ENCODE measurements around the gene ANKRD9. TPM values are rescaled to one million over a fixed set of nuclear protein-coding genes. Genes with fewer than 3 reads are reported as not detected.

Gene ANKRD9
- total and polyA plus RNA-seq, 5 experiments from 2014 or later, result 0.15 to 1.6 (median 0.43) TPM

- H3K27me3 Mint-ChIP-seq, result peaks cover 0 to 3% (median 2%) of the 10 kb centered on the region in 5 donors
- no peaks in the 10 kb centered on the region for H3K9me3 Mint-ChIP-seq
- ATAC-seq (peak; percentile 86 to 91), DNase-seq (peak; percentile 33 to 72 (median 66))
- peaks cover 4 to 6% (median 5%) of the 10 kb centered on the region in 4 donors for H3K4me1 Mint-ChIP-seq
- peak overlapping the region in 5 of 10 donors; percentile 47 to 82 (median 77) for H3K27ac Mint-ChIP-seq
- H3K4me3 Mint-ChIP-seq, result peak overlapping the region; percentile 74 to 88 (median 83)
- POLR2A ChIA-PET, result interaction anchor here (0.8 kb wide), 1 partner anchor 197 kb away, joined by 3 read pairs; the partner anchor contains the start of gene ZNF839
- H3K36me3 Mint-ChIP-seq, result no peaks in the 10 kb centered on the region
These were observed 7.2 kb upstream of the ANKRD9 start for GRCh38 chr14:102516531-102517391.

- Mint-ChIP-seq H3K27me3 (peaks cover 0 to 3% (median 2%) of the 10 kb centered on the region in 5 donors), H3K27ac (no peak overlapping the region), H3K36me3 (no peaks in the 10 kb centered on the region), H3K4me3 (peak overlapping the region in 2 of 10 donors; percentile 12 to 26), H3K9me3 (no peaks in the 10 kb centered on the region), H3K4me1 (peaks cover 8 to 21% (median 17%) of the 10 kb centered on the region in 4 donors)
- ATAC-seq (no peak), DNase-seq (no peak)
- POLR2A ChIA-PET, result interaction anchor here (0.7 kb wide), 1 partner anchor 72 kb away, joined by 6 read pairs; no protein-coding TSS in a partner anchor
These were observed 5.6 kb upstream of the ANKRD9 start for GRCh38 chr14:102514987-102515733.

GRCh38 chr14:102513899-102514772 is 4.6 kb upstream of the ANKRD9 start:
- Mint-ChIP-seq H3K4me3 (no peak overlapping the region), H3K4me1 (peaks cover 8 to 22% (median 18%) of the 10 kb centered on the region in 4 donors), H3K27me3 (peaks cover 0 to 3% (median 2%) of the 10 kb centered on the region in 5 donors), H3K36me3 (no peaks in the 10 kb centered on the region), H3K27ac (no peak overlapping the region), H3K9me3 (no peaks in the 10 kb centered on the region)
- DNase-seq (no peak), ATAC-seq (no peak)
- POLR2A ChIA-PET, result no interaction called here

- Mint-ChIP-seq H3K9me3 (peaks cover 0 to 2% (median 0%) of the 10 kb centered on the region in 9 donors), H3K4me3 (no peak overlapping the region), H3K4me1 (peaks cover 8 to 22% (median 19%) of the 10 kb centered on the region in 4 donors), H3K27me3 (peaks cover 0 to 3% (median 2%) of the 10 kb centered on the region in 5 donors), H3K36me3 (no peaks in the 10 kb centered on the region), H3K27ac (no peak overlapping the region)
- DNase-seq (no peak), ATAC-seq (no peak)
- POLR2A ChIA-PET, result interaction anchor here (0.6 kb wide), 1 partner anchor 200 kb away, joined by 3 read pairs; no protein-coding TSS in a partner anchor
These were observed 3.3 kb upstream of the ANKRD9 start for GRCh38 chr14:102512793-102513300.

- Mint-ChIP-seq H3K27ac (no peak overlapping the region), H3K27me3 (peaks cover 0 to 3% (median 2%) of the 10 kb centered on the region in 5 donors), H3K9me3 (peaks cover 0 to 2% (median 0%) of the 10 kb centered on the region in 9 donors), H3K4me1 (peaks cover 7 to 21% (median 19%) of the 10 kb centered on the region in 4 donors), H3K36me3 (no peaks in the 10 kb centered on the region), H3K4me3 (peak overlapping the region in 8 of 10 donors; percentile 2 to 92 (median 32))
- ATAC-seq (no peak), DNase-seq (no peak)
- POLR2A ChIA-PET, result interaction anchor here (0.6 to 0.8 kb wide), 2 partner anchors 12 to 281 kb away, joined by 3 read pairs; no protein-coding TSS in a partner anchor
These were observed 2.0 kb upstream of the ANKRD9 start for GRCh38 chr14:102511538-102511937.

GRCh38 chr14:102510616-102511520 is 1.3 kb upstream of the ANKRD9 start:
- DNase-seq (peak in 1 of 10 donors; percentile 24), ATAC-seq (no peak)
- Mint-ChIP-seq H3K4me3 (peak overlapping the region; percentile 81 to 92 (median 86)), H3K9me3 (peaks cover 0 to 2% (median 0%) of the 10 kb centered on the region in 9 donors), H3K27ac (peak overlapping the region in 4 of 10 donors; percentile 55 to 88 (median 74)), H3K36me3 (no peaks in the 10 kb centered on the region), H3K4me1 (peaks cover 4 to 18% (median 15%) of the 10 kb centered on the region in 4 donors), H3K27me3 (no peaks in the 10 kb centered on the region)
- POLR2A ChIA-PET, result interaction anchor here (0.6 to 1.1 kb wide), 4 partner anchors 13 to 667 kb away, joined by 3 read pairs; no protein-coding TSS in a partner anchor

GRCh38 chr14:102508774-102509745 is 516 bp downstream of the ANKRD9 start:
- H3K4me1 Mint-ChIP-seq, result peaks cover 4 to 18% (median 15%) of the 10 kb centered on the region in 4 donors
- peak overlapping the region in 6 of 10 donors; percentile 15 to 88 (median 48) for H3K27ac Mint-ChIP-seq
- DNase-seq (peak in 5 of 10 donors; percentile 30 to 74 (median 36)), ATAC-seq (peak; percentile 29)
- H3K36me3 Mint-ChIP-seq, result no peaks in the 10 kb centered on the region
- peak overlapping the region; percentile 59 to 87 (median 70) for H3K4me3 Mint-ChIP-seq
- H3K9me3 Mint-ChIP-seq, result peaks cover 0 to 2% (median 0%) of the 10 kb centered on the region in 9 donors
- no peaks in the 10 kb centered on the region for H3K27me3 Mint-ChIP-seq
- POLR2A ChIA-PET, result interaction anchor here (0.9 to 1.1 kb wide), 2 partner anchors 15 to 16 kb away, joined by 3 read pairs; no protein-coding TSS in a partner anchor

- Mint-ChIP-seq H3K4me3 (peak overlapping the region; percentile 59 to 86 (median 68)), H3K27ac (peak overlapping the region in 5 of 10 donors; percentile 59 to 88 (median 68)), H3K27me3 (no peaks in the 10 kb centered on the region), H3K4me1 (peaks cover 4 to 18% (median 15%) of the 10 kb centered on the region in 4 donors), H3K9me3 (peaks cover 0 to 2% (median 0%) of the 10 kb centered on the region in 9 donors), H3K36me3 (no peaks in the 10 kb centered on the region)
- POLR2A ChIA-PET, result interaction anchor here (1.0 kb wide), 1 partner anchor 10 kb away, joined by 3 read pairs; no protein-coding TSS in a partner anchor
- ATAC-seq, result peak in 1 of 2 donors; percentile 13
- DNase-seq, result peak in 2 of 10 donors; percentile 22 to 29
These were observed 1.2 kb downstream of the ANKRD9 start for GRCh38 chr14:102508410-102508773.

- Mint-ChIP-seq H3K4me3 (peak overlapping the region in 9 of 10 donors; percentile 44 to 86 (median 68)), H3K9me3 (peaks cover 0 to 2% (median 0%) of the 10 kb centered on the region in 9 donors), H3K27ac (peak overlapping the region in 5 of 10 donors; percentile 6 to 81 (median 59)), H3K36me3 (no peaks in the 10 kb centered on the region), H3K4me1 (peaks cover 4 to 18% (median 15%) of the 10 kb centered on the region in 4 donors), H3K27me3 (no peaks in the 10 kb centered on the region)
- no peak for DNase-seq
- no peak for ATAC-seq
- POLR2A ChIA-PET, result interaction anchor here (1.0 kb wide), 1 partner anchor 9 kb away, joined by 3 read pairs; no protein-coding TSS in a partner anchor
These were observed 1.7 kb downstream of the ANKRD9 start for GRCh38 chr14:102507857-102508312.

Measured in naive thymus-derived CD8-positive, alpha-beta T cell (primary cell).